Adipocyte (in vitro differentiated cells): ENCODE data around the gene TKT.

Source experiments
- DNase-seq: peaks from one replicate; pipeline ENCODE4 v3.0.0-alpha.2; 2015; ENCODE audit warnings: low read depth
- H3K27me3 ChIP-seq: replicated peaks from 2 replicates; pipeline ENCODE4 v1.7.0; 2013; ENCODE audit warnings: mild to moderate bottlenecking, low read length, moderate library complexity; ENCODE audit not compliant: control insufficient read depth, insufficient read depth
- H3K36me3 ChIP-seq: 2 replicates; pipeline ENCODE4 v1.7.0; 2013; ENCODE audit warnings: low read length, mild to moderate bottlenecking, moderate library complexity; ENCODE audit not compliant: control insufficient read depth, insufficient read depth, severe bottlenecking
- H3K4me1 ChIP-seq: 2 replicates; pipeline ENCODE4 v1.7.0; 2013; ENCODE audit warnings: mild to moderate bottlenecking, low read length, moderate library complexity; ENCODE audit not compliant: control insufficient read depth, insufficient read depth
- H3K4me3 ChIP-seq: 2 replicates; pipeline ENCODE4 v1.7.0; 2013; ENCODE audit warnings: mild to moderate bottlenecking, low read length, moderate library complexity
- H3K9ac ChIP-seq: 2 replicates; pipeline ENCODE4 v1.7.0; 2013; ENCODE audit warnings: mild to moderate bottlenecking, low read length, moderate library complexity
- H3K9me3 ChIP-seq: 2 replicates; pipeline ENCODE4 v1.7.0; 2013; ENCODE audit warnings: mild to moderate bottlenecking, low read length, moderate library complexity; ENCODE audit not compliant: control insufficient read depth

Gene TKT

GRCh38 chr3:53250881-53251605, 4.8 kb downstream of the TKT start:
- Histone ChIP-seq H3K9ac (no peak overlapping the region), H3K27me3 (no peaks in the 10 kb centered on the region), H3K9me3 (no peaks in the 10 kb centered on the region), H3K4me1 (peaks cover 57% of the 10 kb centered on the region), H3K4me3 (no peak overlapping the region), H3K36me3 (peaks cover 11% of the 10 kb centered on the region)
- no peak for DNase-seq

GRCh38 chr3:53250453-53250852, 5.4 kb downstream of the TKT start:
- H3K4me1 ChIP-seq: peaks cover 57% of the 10 kb centered on the region
- H3K9me3 ChIP-seq: no peaks in the 10 kb centered on the region
- H3K27me3 ChIP-seq: no peaks in the 10 kb centered on the region
- no peak for DNase-seq
- no peak overlapping the region for H3K9ac ChIP-seq
- peaks cover 12% of the 10 kb centered on the region for H3K36me3 ChIP-seq
- H3K4me3 ChIP-seq: no peak overlapping the region

- Histone ChIP-seq H3K36me3 (peaks cover 26% of the 10 kb centered on the region), H3K9me3 (no peaks in the 10 kb centered on the region), H3K9ac (no peak overlapping the region), H3K4me1 (peaks cover 60% of the 10 kb centered on the region), H3K27me3 (no peaks in the 10 kb centered on the region), H3K4me3 (no peak overlapping the region)
- no peak for DNase-seq
Observed at GRCh38 chr3:53248161-53248560, 7.7 kb downstream of the TKT start.

GRCh38 chr3:53247619-53248018, 8.2 kb downstream of the TKT start:
- Histone ChIP-seq H3K4me3 (no peak overlapping the region), H3K9ac (no peak overlapping the region), H3K27me3 (no peaks in the 10 kb centered on the region), H3K9me3 (no peaks in the 10 kb centered on the region), H3K4me1 (peaks cover 60% of the 10 kb centered on the region), H3K36me3 (peaks cover 26% of the 10 kb centered on the region)
- DNase-seq: no peak

- H3K36me3 ChIP-seq: peaks cover 58% of the 10 kb centered on the region
- H3K4me3 ChIP-seq: no peak overlapping the region
- peaks cover 55% of the 10 kb centered on the region for H3K4me1 ChIP-seq
- no peak for DNase-seq
- no peaks in the 10 kb centered on the region for H3K27me3 ChIP-seq
- no peaks in the 10 kb centered on the region for H3K9me3 ChIP-seq
- H3K9ac ChIP-seq: peak overlapping the region; percentile 73
Observed at GRCh38 chr3:53244271-53244670, 11.6 kb downstream of the TKT start.

GRCh38 chr3:53243785-53244184, 12.0 kb downstream of the TKT start:
- no peaks in the 10 kb centered on the region for H3K27me3 ChIP-seq
- H3K4me3 ChIP-seq: peak overlapping the region; percentile 43
- H3K36me3 ChIP-seq: peaks cover 63% of the 10 kb centered on the region
- no peak for DNase-seq
- peak overlapping the region; percentile 73 for H3K9ac ChIP-seq
- no peaks in the 10 kb centered on the region for H3K9me3 ChIP-seq
- peaks cover 58% of the 10 kb centered on the region for H3K4me1 ChIP-seq

GRCh38 chr3:53243165-53243564, 12.7 kb downstream of the TKT start:
- peak; percentile 69 for DNase-seq

GRCh38 chr3:53242642-53243041, 13.2 kb downstream of the TKT start:
- Histone ChIP-seq H3K9ac (peak overlapping the region; percentile 73), H3K27me3 (no peaks in the 10 kb centered on the region), H3K4me1 (peaks cover 59% of the 10 kb centered on the region), H3K36me3 (peaks cover 67% of the 10 kb centered on the region), H3K4me3 (peak overlapping the region; percentile 43), H3K9me3 (no peaks in the 10 kb centered on the region)
- peak; percentile 40 for DNase-seq

More at GRCh38 chr3:53243165-53243564, 12.7 kb downstream of the TKT start:
- Histone ChIP-seq H3K4me3 (peak overlapping the region; percentile 43), H3K4me1 (peaks cover 59% of the 10 kb centered on the region), H3K27me3 (no peaks in the 10 kb centered on the region), H3K36me3 (peaks cover 65% of the 10 kb centered on the region), H3K9me3 (no peaks in the 10 kb centered on the region), H3K9ac (peak overlapping the region; percentile 73)

GRCh38 chr3:53242155-53242554, 13.7 kb downstream of the TKT start:
- H3K9ac ChIP-seq: peak overlapping the region; percentile 73
- peaks cover 61% of the 10 kb centered on the region for H3K4me1 ChIP-seq
- no peak overlapping the region for H3K4me3 ChIP-seq
- DNase-seq: no peak
- H3K27me3 ChIP-seq: no peaks in the 10 kb centered on the region
- peaks cover 71% of the 10 kb centered on the region for H3K36me3 ChIP-seq
- H3K9me3 ChIP-seq: no peaks in the 10 kb centered on the region

GRCh38 chr3:53240989-53241972, 14.5 kb downstream of the TKT start:
- Histone ChIP-seq H3K36me3 (peaks cover 77% of the 10 kb centered on the region), H3K9ac (peak overlapping the region; percentile 73)

GRCh38 chr3:53239800-53240199, 16.0 kb downstream of the TKT start:
- peaks cover 80% of the 10 kb centered on the region for H3K4me1 ChIP-seq
- H3K27me3 ChIP-seq: no peaks in the 10 kb centered on the region
- peak overlapping the region; percentile 11 for H3K9ac ChIP-seq
- H3K9me3 ChIP-seq: no peaks in the 10 kb centered on the region
- peaks cover 85% of the 10 kb centered on the region for H3K36me3 ChIP-seq
- DNase-seq: no peak
- no peak overlapping the region for H3K4me3 ChIP-seq

More at GRCh38 chr3:53240989-53241972, 14.5 kb downstream of the TKT start:
- DNase-seq: no peak
- Histone ChIP-seq H3K4me1 (peaks cover 69% of the 10 kb centered on the region), H3K9me3 (no peaks in the 10 kb centered on the region), H3K27me3 (no peaks in the 10 kb centered on the region), H3K4me3 (no peak overlapping the region)
